PFSK-1 (cell line): ENCODE results near the gene SIGLEC9.

Source experiments
- POLR2AphosphoS5 ChIP-seq: IDR thresholded peaks from 2 replicates; pipeline ENCODE4 v1.6.1; 2012; ENCODE audit warnings: low read depth, mild to moderate bottlenecking, control low read depth, low read length, moderate library complexity
- REST ChIP-seq, 2 experiments: IDR thresholded peaks; 2 replicates each; pipeline versions ENCODE4 v1.6.1 to v1.8.0; 2011 to 2012; ENCODE audit warnings: low read depth in 2 of 2, low read length in 2 of 2, control low read depth in 1 of 2, inconsistent platforms in 1 of 2, mild to moderate bottlenecking in 1 of 2, moderate library complexity in 1 of 2; ENCODE audit not compliant: insufficient read depth in 1 of 2
- SIN3A ChIP-seq: IDR thresholded peaks from 2 replicates; pipeline ENCODE4 v1.6.1; 2012; ENCODE audit warnings: mild to moderate bottlenecking, low read length, moderate library complexity, borderline replicate concordance; ENCODE audit not compliant: insufficient read depth
- TAF1 ChIP-seq: IDR thresholded peaks from 2 replicates; pipeline ENCODE4 v1.6.1; 2012; ENCODE audit warnings: low read length, control low read depth, borderline replicate concordance; ENCODE audit not compliant: insufficient read depth

- TF ChIP-seq REST (IDR thresholded peaks at IDR 0.05; ENCODE audit: insufficient read depth in 1 of 2, low read depth in 2 of 2, low read length in 2 of 2): no peak
- TF ChIP-seq TAF1: no peak
- TF ChIP-seq POLR2AphosphoS5: no peak
- no peak for TF ChIP-seq SIN3A
Measured at GRCh38 chr19:51076631-51077213, 48.0 kb upstream of the SIGLEC9 start.
